GM20000 (cell line): ENCODE data around the gene CYB5A.
"Not testable (repeated sequence)": the region's sequence is repeated elsewhere in the genome, so short reads cannot be mapped to it uniquely, and the experiment has no call there.

Experiments used
- DNase-seq: peaks from one replicate; pipeline ENCODE4 v3.0.0; 2012; ENCODE audit warnings: low spot score
- TF ChIP-seq, protein P1 (sequence below): IDR thresholded peaks from 2 replicates; pipeline ENCODE4 v1.5.1; 2012; ENCODE audit warnings: mild to moderate bottlenecking, control low read depth; ENCODE audit errors: extremely low read depth, missing control alignments

CYB5A gene

DNA sequence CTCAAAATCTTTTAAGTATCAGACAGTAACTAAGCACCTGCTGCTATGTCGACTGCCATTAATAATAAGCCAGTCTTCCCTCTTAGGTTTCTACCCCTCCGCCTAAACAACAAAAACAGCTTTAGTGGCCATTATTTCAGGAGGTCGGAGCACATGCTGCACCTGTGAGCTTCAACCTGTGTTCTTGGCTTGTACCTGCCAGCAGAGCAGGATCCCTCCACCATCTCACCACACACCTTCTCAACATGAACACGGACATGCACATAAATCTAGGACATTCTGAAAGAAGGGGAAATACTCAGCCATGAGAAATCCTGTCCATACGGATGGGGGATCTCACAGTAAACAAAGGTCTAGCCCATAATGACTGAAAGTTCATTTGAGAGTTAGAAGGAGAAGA, 3.7 kb downstream of the CYB5A start:
- TF ChIP-seq, protein P1, sequence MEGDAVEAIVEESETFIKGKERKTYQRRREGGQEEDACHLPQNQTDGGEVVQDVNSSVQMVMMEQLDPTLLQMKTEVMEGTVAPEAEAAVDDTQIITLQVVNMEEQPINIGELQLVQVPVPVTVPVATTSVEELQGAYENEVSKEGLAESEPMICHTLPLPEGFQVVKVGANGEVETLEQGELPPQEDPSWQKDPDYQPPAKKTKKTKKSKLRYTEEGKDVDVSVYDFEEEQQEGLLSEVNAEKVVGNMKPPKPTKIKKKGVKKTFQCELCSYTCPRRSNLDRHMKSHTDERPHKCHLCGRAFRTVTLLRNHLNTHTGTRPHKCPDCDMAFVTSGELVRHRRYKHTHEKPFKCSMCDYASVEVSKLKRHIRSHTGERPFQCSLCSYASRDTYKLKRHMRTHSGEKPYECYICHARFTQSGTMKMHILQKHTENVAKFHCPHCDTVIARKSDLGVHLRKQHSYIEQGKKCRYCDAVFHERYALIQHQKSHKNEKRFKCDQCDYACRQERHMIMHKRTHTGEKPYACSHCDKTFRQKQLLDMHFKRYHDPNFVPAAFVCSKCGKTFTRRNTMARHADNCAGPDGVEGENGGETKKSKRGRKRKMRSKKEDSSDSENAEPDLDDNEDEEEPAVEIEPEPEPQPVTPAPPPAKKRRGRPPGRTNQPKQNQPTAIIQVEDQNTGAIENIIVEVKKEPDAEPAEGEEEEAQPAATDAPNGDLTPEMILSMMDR: no peak
- DNase-seq: no peak

DNA sequence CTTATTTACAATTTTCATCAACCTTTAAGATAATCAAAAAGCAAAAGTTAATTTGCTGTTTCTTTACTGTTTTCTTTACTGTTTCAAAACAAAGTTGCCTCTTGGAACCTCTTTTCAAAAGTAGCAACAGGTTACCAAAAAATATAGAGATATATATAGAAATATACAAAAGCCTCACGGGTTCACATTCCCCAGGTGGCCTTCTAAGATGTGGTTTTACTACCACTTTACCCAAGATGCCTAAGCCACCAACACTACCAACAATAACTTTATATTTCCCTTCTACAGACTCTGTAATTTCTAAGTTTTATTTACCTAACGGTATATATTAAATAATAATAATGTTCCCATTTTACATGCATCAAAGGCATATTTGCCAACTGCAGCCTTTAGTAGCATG, 4.9 kb downstream of the CYB5A start:
- TF ChIP-seq, protein P1: no peak
- DNase-seq: no peak

DNA sequence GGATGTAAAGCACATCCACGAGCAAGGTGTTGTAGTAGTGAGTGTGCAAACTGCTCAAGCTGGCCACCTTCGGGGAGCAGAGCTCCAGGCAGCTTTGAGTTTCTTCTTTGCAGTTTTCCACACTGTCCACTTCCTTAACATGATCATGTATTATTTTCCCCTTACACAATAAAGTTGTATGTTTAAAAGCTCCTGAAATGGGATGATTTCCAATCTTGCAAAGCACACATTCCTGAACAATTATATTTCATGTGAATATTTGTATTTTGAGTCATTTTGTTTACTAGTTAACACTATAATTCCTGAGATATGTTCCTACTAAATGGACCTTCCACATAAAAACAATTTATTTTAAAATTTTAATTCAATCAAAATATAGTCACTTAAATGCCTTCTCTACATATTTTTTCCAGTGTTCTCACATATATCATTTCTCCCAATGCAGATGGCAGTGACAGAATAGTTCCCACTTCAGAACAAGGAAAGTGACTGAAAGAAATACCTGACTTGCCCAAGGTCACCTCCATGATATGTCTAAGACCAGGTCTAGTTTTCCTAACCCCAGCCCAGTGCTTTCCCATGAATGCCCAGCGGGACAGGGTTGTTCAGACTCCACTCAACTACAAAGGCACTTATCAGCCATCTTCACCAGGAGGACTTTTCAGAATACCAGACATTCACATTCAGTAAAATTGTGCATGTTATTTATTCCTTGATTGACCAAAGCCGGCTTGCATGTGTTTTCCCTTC, 5.5 kb downstream of the CYB5A start:
- TF ChIP-seq, protein P1: no peak
- no peak for DNase-seq

DNA sequence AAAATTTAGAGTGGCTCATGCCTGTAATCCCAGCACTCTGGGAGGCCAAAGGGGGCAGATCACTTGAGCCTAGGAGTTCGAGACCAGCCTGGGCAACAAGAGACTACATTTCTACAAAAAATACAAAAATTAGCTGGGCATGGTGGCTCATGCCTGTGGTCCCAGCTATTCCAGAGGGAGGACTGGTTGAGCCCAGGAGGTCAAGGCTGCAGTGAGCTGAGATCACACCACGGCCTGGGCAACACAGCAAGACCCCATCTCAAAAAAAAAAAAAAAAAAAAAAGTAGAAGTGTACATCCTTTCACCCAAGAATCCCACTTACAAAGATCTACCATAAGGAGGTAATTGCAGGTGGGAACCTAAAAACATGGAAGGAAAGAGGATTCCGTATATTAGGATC, 6.2 kb downstream of the CYB5A start:
- DNase-seq: not testable (repeated sequence)

DNA sequence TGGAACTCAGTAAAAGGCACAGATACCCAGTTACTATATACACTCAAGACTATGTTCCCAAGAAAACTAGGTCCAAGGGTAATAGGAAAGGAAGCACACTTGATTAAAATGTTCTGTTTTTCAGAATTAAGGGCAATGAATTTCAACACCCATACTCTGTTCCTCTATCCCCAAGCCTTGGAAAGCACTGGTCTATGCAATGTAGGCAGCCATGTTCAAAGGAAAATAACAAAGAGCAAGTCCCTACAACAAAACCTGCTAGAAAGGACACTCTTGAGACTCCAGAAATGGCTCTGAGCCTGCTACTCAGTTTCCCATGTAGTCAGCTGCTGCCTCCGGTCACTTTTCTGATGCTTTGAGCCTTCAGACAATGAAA, 6.8 kb downstream of the CYB5A start:
- TF ChIP-seq, protein P1: no peak
- no peak for DNase-seq

DNA sequence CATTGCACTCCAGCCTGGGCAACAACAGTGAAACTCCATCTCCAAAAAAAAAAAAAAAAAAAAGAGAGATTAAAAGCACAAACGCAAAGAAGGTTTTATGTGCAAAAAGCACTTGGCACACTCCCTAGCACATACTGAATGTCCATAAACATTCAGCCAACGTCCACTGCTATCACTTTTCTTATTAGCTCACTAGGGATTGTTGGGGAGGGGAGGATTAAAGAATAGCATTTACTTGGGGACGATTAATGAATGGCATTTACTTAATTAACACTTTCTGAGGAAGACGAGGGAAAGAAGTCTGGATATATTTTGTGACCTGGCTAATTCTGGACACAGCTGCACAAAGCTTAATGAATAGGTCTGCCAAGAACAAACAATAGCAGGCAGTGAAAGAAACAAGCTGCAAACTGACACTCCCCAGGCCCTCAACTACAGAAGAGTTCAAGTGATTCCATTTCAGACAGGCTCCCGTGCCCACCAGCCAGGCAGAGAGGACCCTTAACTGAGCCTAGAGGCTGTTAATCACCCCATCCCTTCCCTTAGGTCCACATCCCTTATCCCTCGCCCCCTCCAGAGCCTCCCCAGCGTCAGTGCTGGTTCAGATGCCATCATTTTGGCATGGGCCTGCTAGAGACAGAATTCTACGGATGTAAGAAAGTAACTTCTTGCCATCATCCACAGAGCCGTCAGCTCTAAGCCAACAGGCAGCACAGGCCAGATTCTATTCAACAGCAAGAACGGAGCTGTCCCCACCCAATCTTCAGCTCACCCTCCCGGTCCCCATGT, 7.4 kb downstream of the CYB5A start:
- no peak for DNase-seq
- TF ChIP-seq, protein P1: no peak

DNA sequence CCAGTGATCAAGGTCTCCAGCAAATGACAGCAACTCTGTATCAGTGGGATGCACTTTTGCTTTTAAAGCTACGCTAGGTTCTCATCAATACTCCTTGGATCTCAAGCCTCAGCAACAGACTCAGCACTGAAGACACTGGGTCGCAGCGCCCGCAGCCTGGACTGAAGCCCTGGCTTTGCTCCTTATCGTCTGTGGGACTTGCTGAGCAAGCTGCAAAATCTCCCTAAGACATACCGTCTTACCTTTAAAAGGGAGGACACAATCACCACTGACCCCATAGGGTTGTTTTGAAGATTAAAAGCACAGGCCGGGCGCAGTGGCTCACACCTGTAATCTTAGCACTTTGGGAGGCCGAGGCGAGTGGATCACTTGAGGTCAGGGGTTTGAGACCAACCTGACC, 8.1 kb downstream of the CYB5A start:
- TF ChIP-seq, protein P1: no peak
- no peak for DNase-seq
